HG03066 (cell line): ENCODE data around the gene C17orf100.
"Not testable (repeated sequence)": the region's sequence is repeated elsewhere in the genome, so short reads cannot be mapped to it uniquely, and the experiment has no call there.

ENCODE experiments used
- ATAC-seq: cut with Tn5 transposase; IDR thresholded peaks from one replicate; pipeline ENCODE4 v1.9.1; 2021; ENCODE audit warnings: low read depth; ENCODE audit not compliant: unreplicated experiment

The C17orf100 gene

GRCh38 chr17:6686026-6686425 is 34.5 kb downstream of the C17orf100 start:
- ATAC-seq = no peak

- no peak for ATAC-seq
Measured at GRCh38 chr17:6688944-6689343, 37.4 kb downstream of the C17orf100 start.

GRCh38 chr17:6690641-6691040 is 39.1 kb downstream of the C17orf100 start:
- no peak for ATAC-seq

GRCh38 chr17:6691546-6691945 is 40.0 kb downstream of the C17orf100 start:
- ATAC-seq = no peak

- not testable (repeated sequence) for ATAC-seq
Measured at GRCh38 chr17:6691958-6692357, 40.4 kb downstream of the C17orf100 start.

DNA sequence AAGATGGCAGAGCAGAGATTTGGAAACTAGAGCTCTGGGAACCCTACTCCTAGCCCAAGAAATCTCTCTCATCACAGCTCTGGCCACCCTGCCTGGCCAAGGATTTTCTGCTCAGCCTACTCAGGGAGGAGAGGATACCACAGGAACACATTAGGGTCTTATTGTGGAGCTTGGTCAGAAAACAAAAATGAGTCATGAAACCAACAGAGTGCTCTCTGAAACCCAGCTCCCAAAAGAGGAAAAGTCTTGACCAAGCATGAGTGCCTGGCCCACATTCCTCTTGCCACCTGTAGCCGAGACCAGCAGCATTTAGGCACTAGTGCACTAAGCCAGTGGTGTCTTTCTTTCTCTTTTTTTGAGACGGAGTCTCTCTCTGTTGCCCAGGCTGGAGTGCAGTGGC is 43.5 kb downstream of the C17orf100 start:
- no peak for ATAC-seq

DNA sequence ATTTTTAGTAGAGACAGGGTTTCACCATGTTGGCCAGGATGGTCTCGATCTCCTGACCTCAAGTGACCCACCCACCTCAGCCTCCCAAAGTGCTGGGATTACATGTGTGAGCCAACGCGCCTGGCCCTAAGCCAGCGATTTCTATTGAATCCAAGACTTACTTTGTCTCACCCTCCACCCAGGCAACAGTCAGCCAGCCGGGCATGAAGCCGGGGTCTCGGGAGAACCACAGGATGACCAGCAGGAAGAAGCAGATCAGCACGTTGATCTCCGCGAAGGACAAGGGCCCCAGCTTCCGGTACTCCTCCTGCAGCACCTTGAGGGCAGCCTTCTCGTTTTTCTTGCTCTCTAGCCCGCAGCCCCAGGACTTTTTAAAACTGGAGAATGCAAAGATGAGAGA is 44.0 kb downstream of the C17orf100 start:
- ATAC-seq = no peak

- no peak for ATAC-seq
Measured at GRCh38 chr17:6696906-6697305, 45.3 kb downstream of the C17orf100 start.

- no peak for ATAC-seq
Measured at GRCh38 chr17:6698004-6698403, 46.4 kb downstream of the C17orf100 start.

DNA sequence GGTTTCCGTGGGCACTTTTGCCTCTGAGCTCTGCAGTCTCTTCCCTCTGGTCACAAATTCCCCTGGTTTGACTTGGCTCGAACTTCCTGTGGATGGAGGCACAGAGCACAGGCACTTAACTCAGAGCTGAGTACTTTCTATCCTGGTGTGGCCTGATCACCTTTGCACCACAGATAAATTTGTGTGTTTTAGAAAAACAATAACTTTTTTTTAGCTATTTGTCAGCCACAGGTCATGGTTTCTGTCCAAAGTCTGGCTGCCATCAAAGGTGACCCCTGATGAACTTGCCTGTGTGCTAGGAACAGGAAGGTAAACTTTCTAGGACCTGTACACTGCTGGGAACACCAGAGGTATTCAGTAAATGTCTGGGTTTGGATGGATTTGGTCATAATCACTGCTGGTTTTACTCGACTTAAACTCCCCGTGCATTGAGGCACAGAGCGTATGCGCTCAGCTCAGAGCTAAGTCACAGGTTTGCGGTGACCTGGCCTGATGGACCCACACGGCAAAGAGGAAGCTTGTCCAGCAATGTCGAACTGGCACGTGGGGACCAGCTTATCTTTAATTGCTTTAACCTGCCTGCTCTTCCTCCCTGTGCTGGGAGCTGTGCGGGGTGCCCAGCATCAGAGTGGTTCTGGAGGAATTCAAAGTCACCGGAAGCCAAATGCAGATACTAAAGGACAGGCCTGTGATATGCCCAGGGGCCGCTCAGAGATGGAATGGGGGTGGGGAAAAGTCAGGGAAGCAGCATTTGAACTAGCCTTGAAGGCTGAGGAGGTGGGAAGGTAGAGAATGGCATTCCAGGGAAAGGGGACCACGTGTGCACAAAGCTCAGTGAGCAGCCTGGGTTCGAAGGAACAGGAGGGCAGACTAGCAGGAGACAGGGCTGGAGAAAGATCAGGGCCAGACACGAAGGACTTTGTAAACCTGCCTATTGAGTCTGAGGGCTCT is 48.7 kb downstream of the C17orf100 start:
- no peak for ATAC-seq

- ATAC-seq = no peak
Measured at GRCh38 chr17:6700948-6701307, 49.4 kb downstream of the C17orf100 start.

GRCh38 chr17:6701719-6702118 is 50.2 kb downstream of the C17orf100 start:
- ATAC-seq = no peak

DNA sequence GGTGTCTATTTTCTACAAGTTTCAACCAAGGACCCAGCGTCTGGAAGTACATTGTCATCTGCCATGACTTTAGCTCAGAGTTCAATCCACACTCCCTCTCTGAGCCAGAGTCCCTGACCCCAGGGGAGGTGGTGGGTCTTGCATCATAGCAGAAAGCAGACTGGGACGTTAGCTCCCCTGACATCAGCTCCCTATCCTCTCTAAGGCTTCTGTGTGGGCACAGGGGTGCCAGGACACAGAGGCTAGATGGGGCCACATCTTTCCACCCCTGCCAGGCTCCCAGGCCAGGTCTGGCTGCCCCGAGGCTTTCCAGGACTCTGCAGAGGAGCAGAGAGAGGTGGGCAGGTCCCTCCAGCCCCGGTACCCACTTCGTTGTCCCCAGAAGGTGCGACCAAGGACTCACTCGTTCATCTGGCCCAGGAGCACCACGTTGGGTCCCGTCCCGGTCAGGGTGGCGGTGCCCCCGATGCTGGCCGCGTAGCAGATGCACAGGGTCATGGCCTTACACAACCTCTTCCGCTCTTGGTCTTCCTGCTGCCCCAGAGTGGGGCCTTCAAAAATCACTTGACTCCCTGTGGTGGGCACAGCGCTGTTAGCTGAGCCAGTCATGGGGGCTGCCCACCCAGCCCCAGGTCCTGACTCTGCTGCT is 51.1 kb downstream of the C17orf100 start:
- no peak for ATAC-seq
